IPS DF 6.9 (cell line): Measurements from ENCODE around the gene DDX4.

Experiments used
- DNase-seq: peaks from one replicate; pipeline ENCODE4 v3.0.0-alpha.2; 2013; ENCODE audit warnings: low read depth, low spot score
- H3K27ac ChIP-seq: one replicate; pipeline ENCODE4 v1.5.1; 2013; ENCODE audit warnings: low read length, control low read depth
- H3K27me3 ChIP-seq: 2 replicates; pipeline ENCODE4 v1.6.1; 2013; ENCODE audit warnings: mild to moderate bottlenecking, low read length; ENCODE audit not compliant: control insufficient read depth, insufficient read depth
- H3K36me3 ChIP-seq: 2 replicates; pipeline ENCODE4 v1.6.1; 2013; ENCODE audit warnings: low read length; ENCODE audit not compliant: control insufficient read depth, insufficient read depth
- H3K4me1 ChIP-seq: 2 replicates; pipeline ENCODE4 v1.6.1; 2013; ENCODE audit warnings: low read length; ENCODE audit not compliant: control insufficient read depth, insufficient read depth
- H3K4me3 ChIP-seq: 2 replicates; pipeline ENCODE4 v1.5.1; 2013; ENCODE audit warnings: mild to moderate bottlenecking, low read length
- H3K9me3 ChIP-seq: 2 replicates; pipeline ENCODE4 v1.6.1; 2013; ENCODE audit warnings: low read length, inconsistent platforms; ENCODE audit not compliant: control insufficient read depth, insufficient read depth
- WGBS: extraction: QIAGEN DNeasy Blood & Tissue Kit; methylation state at CpG from one replicate; pipeline ENCODE4 v1.1.7; 2013; ENCODE audit warnings: mixed read lengths, missing lambda C conversion rate; ENCODE audit not compliant: insufficient read length, insufficient coverage; 5-methylcytosine and 5-hydroxymethylcytosine counted together

DDX4 gene

DNA sequence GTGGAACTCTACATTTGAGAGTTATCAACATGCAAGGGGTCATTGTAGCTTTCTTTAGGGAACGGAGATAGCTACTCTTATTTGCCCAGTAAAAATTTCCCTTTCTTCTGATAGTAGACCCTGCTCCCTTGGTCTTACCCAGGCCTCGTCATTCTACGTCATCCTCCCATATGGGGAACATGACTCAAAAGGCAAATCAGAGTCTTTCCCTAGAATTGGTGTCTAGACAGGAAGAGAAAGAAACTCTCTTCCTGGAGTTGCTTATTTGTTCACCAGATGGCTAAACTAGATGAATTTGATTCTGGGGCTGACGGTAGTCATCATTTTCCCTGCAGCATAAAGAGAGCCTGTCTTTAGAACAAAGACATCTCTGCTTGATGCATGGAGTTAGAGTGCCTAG lies 13.6 kb upstream of the DDX4 start:
- no CpG with 5 or more reads among the region's 4 CpGs for WGBS
- no peak overlapping the region for H3K4me3 ChIP-seq
- H3K27me3 ChIP-seq: no peaks in the 10 kb centered on the region
- no peaks in the 10 kb centered on the region for H3K4me1 ChIP-seq
- H3K27ac ChIP-seq: no peak overlapping the region
- no peaks in the 10 kb centered on the region for H3K36me3 ChIP-seq
- DNase-seq: no peak
- H3K9me3 ChIP-seq: no peaks in the 10 kb centered on the region

DNA sequence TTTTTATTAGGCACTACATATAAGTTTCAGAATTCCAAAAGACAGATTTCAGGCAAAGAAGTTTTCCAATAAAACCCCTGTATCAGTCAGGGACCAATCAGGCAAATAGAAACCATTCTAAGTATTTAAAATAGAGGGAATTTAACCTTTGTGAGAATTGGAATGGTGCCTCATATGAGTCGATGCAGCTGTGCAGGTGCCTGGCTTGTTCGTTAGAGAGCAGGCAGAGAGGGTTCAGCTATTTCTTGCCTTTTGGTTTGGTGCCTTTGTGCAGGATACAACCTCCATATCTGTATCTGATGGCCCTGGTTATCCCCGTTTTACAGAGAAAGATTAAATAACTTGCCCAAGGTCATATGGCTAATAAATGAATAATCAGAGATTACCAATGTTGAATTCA lies 6.0 kb upstream of the DDX4 start:
- Histone ChIP-seq H3K9me3 (no peaks in the 10 kb centered on the region), H3K27me3 (no peaks in the 10 kb centered on the region), H3K27ac (no peak overlapping the region), H3K4me1 (no peaks in the 10 kb centered on the region), H3K36me3 (no peaks in the 10 kb centered on the region), H3K4me3 (no peak overlapping the region)
- DNase-seq: no peak
- no CpG with 5 or more reads among the region's 3 CpGs for WGBS

DNA sequence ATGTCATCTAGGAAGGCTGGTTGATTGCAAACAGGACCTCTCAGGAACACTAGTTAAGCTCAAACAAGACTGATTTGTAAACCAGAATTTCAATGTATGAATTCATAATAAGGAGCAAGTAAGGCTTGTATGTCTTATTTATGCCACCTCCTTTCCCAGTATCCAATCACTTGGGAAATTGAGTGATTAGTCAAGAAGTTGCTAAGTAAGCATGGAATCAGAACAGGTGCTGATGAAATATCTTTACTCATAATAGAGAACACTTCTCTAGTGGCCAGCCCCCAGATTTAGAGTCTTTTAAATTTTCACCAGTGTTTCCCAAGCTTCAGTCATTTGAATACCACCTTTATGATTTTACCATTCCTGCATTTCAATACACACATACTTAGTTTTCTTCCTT lies 5.3 kb upstream of the DDX4 start:
- no peaks in the 10 kb centered on the region for H3K9me3 ChIP-seq
- H3K4me1 ChIP-seq: no peaks in the 10 kb centered on the region
- no peaks in the 10 kb centered on the region for H3K27me3 ChIP-seq
- no peak for DNase-seq
- no peak overlapping the region for H3K4me3 ChIP-seq
- no peaks in the 10 kb centered on the region for H3K36me3 ChIP-seq
- no peak overlapping the region for H3K27ac ChIP-seq

DNA sequence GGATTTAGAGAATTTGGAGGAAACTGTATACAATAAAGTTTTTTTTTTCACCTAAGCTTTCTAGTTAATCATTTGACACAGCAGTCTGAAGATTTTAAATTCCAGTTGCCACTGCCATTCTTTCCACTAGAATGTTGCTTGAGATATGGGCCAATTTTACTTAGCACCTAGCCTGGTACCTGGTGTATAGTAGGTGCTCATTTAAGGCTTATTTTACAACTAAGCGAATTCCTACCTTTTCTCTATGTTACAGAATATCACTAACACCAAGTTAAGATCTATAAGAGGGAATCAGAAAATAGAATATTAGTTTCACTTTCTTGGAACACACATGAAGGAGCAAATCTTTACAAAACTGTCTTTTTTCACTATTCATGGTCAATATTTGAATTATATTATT lies 3.2 kb upstream of the DDX4 start:
- Histone ChIP-seq H3K4me1 (no peaks in the 10 kb centered on the region), H3K27me3 (no peaks in the 10 kb centered on the region), H3K4me3 (no peak overlapping the region), H3K27ac (no peak overlapping the region), H3K36me3 (no peaks in the 10 kb centered on the region), H3K9me3 (no peaks in the 10 kb centered on the region)
- no peak for DNase-seq
- no CpG with 5 or more reads among the region's 1 CpG for WGBS

DNA sequence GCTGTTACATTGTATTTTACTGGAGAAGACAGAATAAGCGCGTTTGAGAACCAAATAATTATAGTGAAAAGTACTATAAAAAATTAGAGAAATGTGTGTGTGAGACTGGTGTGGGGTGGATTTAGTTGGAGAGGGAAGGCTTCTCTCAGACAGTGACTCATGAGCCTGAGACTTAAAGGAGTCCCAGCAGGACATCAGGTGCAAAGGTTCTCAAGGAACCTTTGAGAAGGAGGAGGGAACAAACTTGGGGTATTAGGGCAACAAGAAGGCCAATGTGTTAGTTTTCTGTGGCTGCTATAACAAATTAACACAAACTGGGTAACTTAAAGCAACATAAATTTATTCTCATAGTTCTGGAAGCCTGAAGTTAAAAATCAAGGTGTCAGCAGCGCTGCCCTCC lies 4.9 kb downstream of the DDX4 start:
- no peaks in the 10 kb centered on the region for H3K36me3 ChIP-seq
- no peaks in the 10 kb centered on the region for H3K9me3 ChIP-seq
- H3K4me1 ChIP-seq: no peaks in the 10 kb centered on the region
- DNase-seq: no peak
- H3K4me3 ChIP-seq: no peak overlapping the region
- no peaks in the 10 kb centered on the region for H3K27me3 ChIP-seq
- no peak overlapping the region for H3K27ac ChIP-seq
- 100% methylated on average over 2 of the region's 3 CpGs for WGBS

DNA sequence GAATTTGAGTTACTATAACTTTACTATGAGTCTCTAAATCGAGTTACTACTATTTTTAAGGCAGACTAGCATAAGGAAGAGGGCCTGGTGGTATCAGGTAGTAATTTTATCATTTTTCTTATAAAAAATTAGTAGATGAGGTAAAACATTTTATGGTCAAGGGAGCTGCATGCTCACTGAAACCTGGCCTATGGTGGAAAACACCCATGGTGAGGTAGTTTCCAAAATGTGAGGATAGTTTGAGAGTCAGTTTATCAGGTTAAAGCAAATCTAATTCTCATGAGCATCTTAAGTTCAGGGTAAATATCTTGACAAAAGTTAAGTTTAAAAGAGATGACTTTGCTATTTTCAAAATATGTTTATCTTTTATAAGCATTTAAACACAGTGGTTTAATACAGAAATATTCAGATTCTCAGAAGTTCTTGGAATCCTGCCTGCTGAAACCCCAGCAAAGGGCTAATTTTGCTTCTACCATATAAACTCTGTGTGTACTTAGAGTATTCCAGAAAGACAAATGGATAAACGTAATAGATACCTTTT lies 10.0 kb downstream of the DDX4 start:
- H3K36me3 ChIP-seq: no peaks in the 10 kb centered on the region
- no peaks in the 10 kb centered on the region for H3K27me3 ChIP-seq
- no CpG with 5 or more reads among the region's 2 CpGs for WGBS
- no peaks in the 10 kb centered on the region for H3K4me1 ChIP-seq
- DNase-seq: no peak
- H3K4me3 ChIP-seq: no peak overlapping the region
- H3K9me3 ChIP-seq: no peaks in the 10 kb centered on the region
- no peak overlapping the region for H3K27ac ChIP-seq

DNA sequence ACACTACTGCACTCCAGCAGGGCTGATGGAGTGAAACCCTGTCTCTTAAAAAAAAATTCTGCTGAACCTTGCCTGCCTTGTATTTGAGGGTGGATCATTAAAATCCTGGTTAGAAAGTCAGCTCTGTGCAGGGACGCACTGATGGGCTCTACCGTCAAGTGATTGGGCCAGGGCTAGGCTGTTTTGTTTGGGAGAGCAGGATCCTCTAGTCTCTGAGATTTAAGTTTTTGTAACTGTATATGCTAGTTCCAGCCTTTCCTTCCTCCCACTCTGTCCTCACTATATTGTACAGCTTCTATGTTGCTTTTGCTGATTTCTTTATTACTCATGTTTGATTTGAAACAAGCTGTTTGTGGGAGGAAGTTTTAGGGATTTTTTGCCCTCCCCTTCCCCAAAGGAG lies 11.5 kb downstream of the DDX4 start:
- H3K27me3 ChIP-seq: no peaks in the 10 kb centered on the region
- no peaks in the 10 kb centered on the region for H3K9me3 ChIP-seq
- H3K4me3 ChIP-seq: no peak overlapping the region
- no peak overlapping the region for H3K27ac ChIP-seq
- H3K4me1 ChIP-seq: no peaks in the 10 kb centered on the region
- WGBS: no CpG with 5 or more reads among the region's 2 CpGs
- DNase-seq: no peak
- no peaks in the 10 kb centered on the region for H3K36me3 ChIP-seq

DNA sequence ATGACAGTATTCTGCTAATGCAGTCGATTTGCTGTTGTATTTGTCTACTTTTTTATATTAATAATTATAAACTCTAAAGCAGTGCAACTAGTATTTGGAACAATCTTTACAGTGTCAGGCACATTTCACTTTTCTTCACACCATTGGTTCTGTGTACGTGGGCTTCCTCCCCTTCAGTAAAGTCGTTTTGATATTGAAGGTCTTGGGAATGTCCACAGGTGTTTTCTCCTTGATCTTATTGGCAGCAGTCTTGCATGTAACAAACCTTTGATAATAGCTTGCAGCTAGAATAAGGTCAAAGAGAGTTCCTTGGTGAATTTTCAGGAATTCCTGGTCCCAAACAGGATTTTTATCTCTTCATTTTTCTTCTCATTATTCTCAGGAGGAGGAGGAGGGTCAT lies 12.2 kb downstream of the DDX4 start:
- Histone ChIP-seq H3K4me1 (no peaks in the 10 kb centered on the region), H3K27me3 (no peaks in the 10 kb centered on the region), H3K9me3 (no peaks in the 10 kb centered on the region), H3K27ac (no peak overlapping the region), H3K4me3 (no peak overlapping the region), H3K36me3 (no peaks in the 10 kb centered on the region)
- no CpG with 5 or more reads among the region's 3 CpGs for WGBS
- DNase-seq: no peak

DNA sequence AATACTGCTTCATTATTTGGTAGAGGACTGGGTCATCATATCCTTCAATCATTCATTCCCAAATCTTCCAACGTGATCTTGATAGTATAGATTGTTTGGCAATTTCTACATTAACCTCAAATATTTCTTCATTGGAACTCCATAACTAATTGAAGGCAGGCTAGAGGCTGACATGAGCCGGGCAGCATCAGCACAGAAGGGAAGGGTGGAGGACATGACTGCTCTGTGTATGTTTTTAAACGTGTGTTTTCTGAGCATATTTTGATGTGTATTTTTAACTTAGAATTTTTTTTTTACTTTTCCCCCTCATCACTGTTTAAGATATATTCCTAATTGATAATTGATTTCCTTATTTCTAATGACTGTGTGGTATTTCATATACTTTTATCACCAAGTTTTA lies 12.6 kb downstream of the DDX4 start:
- no peaks in the 10 kb centered on the region for H3K4me1 ChIP-seq
- H3K27me3 ChIP-seq: no peaks in the 10 kb centered on the region
- WGBS: no CpG with 5 or more reads among the region's 3 CpGs
- H3K36me3 ChIP-seq: no peaks in the 10 kb centered on the region
- H3K4me3 ChIP-seq: no peak overlapping the region
- H3K27ac ChIP-seq: no peak overlapping the region
- no peak for DNase-seq
- H3K9me3 ChIP-seq: no peaks in the 10 kb centered on the region

DNA sequence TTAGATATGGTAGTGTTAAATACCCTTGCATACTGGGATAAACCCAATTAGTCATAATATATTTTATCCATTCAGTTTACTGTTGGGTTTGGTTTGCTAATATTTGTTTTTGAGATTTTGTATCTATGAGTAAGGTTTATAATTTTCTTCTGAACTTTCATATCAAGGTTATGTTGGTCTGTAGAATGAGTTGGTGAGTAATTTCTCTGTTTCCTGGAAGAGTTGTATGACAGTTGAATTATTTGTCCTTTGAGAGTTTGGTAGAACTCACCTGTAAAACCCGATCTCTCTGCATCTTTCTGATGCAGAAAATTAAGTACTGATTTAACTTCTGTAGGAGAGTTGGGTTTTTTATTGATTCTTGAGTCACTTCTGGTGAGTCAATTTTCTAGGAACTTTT lies 20.4 kb downstream of the DDX4 start:
- H3K4me3 ChIP-seq: no peak overlapping the region
- WGBS: no CpG with 5 or more reads among the region's 1 CpG
- H3K27me3 ChIP-seq: no peaks in the 10 kb centered on the region
- no peak for DNase-seq
- no peaks in the 10 kb centered on the region for H3K4me1 ChIP-seq
- H3K27ac ChIP-seq: no peak overlapping the region
- no peaks in the 10 kb centered on the region for H3K9me3 ChIP-seq
- no peaks in the 10 kb centered on the region for H3K36me3 ChIP-seq

DNA sequence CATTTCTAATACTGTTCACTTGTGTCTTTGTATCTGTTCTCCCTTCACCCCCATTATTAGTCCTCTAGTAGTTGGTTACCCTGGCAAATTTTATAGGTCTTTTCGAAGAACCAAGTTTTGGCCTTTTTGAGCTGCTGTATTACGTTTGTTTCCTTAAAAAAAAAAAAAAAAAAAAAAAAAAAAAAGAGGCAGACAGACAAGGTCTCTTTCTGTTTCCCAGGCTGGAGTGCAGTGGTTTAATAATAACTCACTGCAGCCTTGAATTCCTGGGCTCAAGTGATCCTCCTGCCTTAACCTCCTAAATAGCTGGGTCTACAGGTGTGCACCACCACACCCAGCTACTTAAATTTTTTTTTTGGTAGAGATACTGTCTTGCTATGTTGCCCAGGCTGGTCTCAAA lies 20.9 kb downstream of the DDX4 start:
- Histone ChIP-seq H3K4me1 (no peaks in the 10 kb centered on the region), H3K4me3 (no peak overlapping the region), H3K27me3 (no peaks in the 10 kb centered on the region), H3K27ac (no peak overlapping the region), H3K36me3 (no peaks in the 10 kb centered on the region), H3K9me3 (no peaks in the 10 kb centered on the region)
- DNase-seq: no peak
- WGBS: no CpG with 5 or more reads among the region's 2 CpGs
